ENCODE results near the gene TBC1D22B.

DNA sequence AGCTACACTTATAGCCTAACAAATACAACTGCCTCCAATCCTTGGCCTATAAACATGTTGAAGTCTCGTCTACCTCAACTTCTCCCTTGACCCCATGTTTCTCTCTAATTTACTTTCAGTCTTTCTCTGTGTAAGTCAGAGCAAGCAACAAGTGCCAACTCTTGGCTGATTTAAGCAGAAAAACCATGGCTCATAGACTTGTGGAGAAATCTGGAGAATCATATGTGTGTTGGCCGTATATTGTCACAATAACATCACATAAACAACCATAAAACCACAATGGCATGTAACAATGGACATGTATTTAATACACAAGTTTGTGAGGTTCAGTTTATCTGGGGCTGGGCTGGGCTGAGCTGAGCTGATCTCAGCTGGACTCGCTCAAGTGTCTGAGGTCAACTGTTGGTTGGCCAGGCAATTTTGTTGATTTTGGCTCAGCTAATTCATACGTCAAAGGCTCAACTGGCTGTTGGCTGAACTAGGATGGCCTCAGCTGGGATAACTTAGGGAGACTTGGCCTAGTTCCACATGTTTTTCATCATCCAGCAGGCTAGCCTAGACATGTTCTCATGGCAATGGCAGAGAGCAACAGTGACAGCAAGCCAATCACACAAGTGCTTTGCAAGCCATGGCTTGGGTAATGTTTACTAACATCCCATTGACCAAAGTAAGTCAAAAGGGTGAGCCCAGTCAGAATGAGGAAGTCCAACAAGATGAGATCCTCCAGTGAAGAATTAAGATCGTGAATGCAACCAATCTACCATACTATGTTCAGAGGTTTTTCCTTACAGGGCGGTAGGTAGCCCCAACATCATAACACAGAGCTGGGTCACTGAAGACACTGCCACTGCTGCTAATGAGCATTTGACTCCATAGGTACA, 12.9 kb upstream of the TBC1D22B start:
- TF ChIP-seq POLR2A (IDR thresholded peaks at IDR 0.05; ENCODE audit: low read length), result no peak
- no peak for TF ChIP-seq GATA1 (IDR thresholded peaks at IDR 0.05; ENCODE audit: low read depth, low read length)
